Natural killer cell (primary cell): Measurements from ENCODE around the gene PLAAT2. TPM values are rescaled to one million over a fixed set of nuclear protein-coding genes. Genes with fewer than 3 reads are reported as not detected.

ENCODE experiments used
- ATAC-seq, 3 donors: fragments of 150-1000 bp in 2 of 3; fragments of 200-7000 bp in 1 of 3; cut with Tn5 transposase; 1 replicate in 1 of 3; 2 replicates in 2 of 3; pipeline ENCODE4 v1.10.0; 2021; ENCODE audit warnings: mild to moderate bottlenecking in 2 of 3, moderate library complexity in 2 of 3
- DNase-seq, 2 donors: peaks; one replicate each; pipeline versions ENCODE4 v3.0.0 to v3.0.0-alpha.2; 2013 to 2021; ENCODE audit warnings: mixed read lengths in 1 of 2
- H3K27ac ChIP-seq: one replicate; pipeline ENCODE4 v1.5.1; 2013; ENCODE audit warnings: mild to moderate bottlenecking, low read length
- H3K27me3 ChIP-seq: one replicate; pipeline ENCODE4 v1.6.1; 2013; ENCODE audit warnings: low read length; ENCODE audit not compliant: control insufficient read depth, insufficient read depth
- H3K36me3 ChIP-seq: one replicate; pipeline ENCODE4 v1.6.1; 2013; ENCODE audit warnings: low read length; ENCODE audit not compliant: control insufficient read depth, insufficient read depth
- H3K4me1 ChIP-seq: one replicate; pipeline ENCODE4 v1.6.1; 2013; ENCODE audit warnings: low read length; ENCODE audit not compliant: control insufficient read depth, insufficient read depth
- H3K4me3 ChIP-seq: one replicate; pipeline ENCODE4 v1.5.1; 2013; ENCODE audit warnings: low read length
- H3K9me3 ChIP-seq: one replicate; pipeline ENCODE4 v1.6.1; 2013; ENCODE audit warnings: low read length; ENCODE audit not compliant: control insufficient read depth, insufficient read depth
- H3K27ac Mint-ChIP-seq, 2 donors: one replicate each; pipeline ENCODE4 v1.8.0; 2022; ENCODE audit warnings: mild to moderate bottlenecking in 2 of 2, mixed read lengths in 2 of 2, moderate library complexity in 1 of 2
- H3K27me3 Mint-ChIP-seq, 2 donors: one replicate each; pipeline ENCODE4 v1.8.0; 2022; ENCODE audit warnings: low read depth in 2 of 2, mixed read lengths in 2 of 2
- H3K36me3 Mint-ChIP-seq: one replicate; pipeline ENCODE4 v1.8.0; 2022; ENCODE audit warnings: mixed read lengths
- H3K4me1 Mint-ChIP-seq, 2 donors: one replicate each; pipeline ENCODE4 v1.8.0; 2022; ENCODE audit warnings: mixed read lengths in 2 of 2
- H3K4me3 Mint-ChIP-seq: one replicate; pipeline ENCODE4 v1.8.0; 2022; ENCODE audit warnings: mild to moderate bottlenecking, moderate library complexity, mixed read lengths
- H3K9me3 Mint-ChIP-seq, 2 donors: one replicate each; pipeline ENCODE4 v1.8.0; 2022; ENCODE audit warnings: mixed read lengths in 2 of 2
- WGBS: methylation state at CpG from one replicate; pipeline ENCODE4 v1.1.7; 2013; ENCODE audit warnings: missing lambda C conversion rate; ENCODE audit not compliant: insufficient coverage; 5-methylcytosine and 5-hydroxymethylcytosine counted together
- intact Hi-C: fragments of 100-400 bp; cut with micrococcal nuclease; formaldehyde crosslinking; loops from one replicate; pipeline ENCODE4 v1.14.2; 2022
- total RNA-seq, 4 donors: library from RNA; stranded (reverse); fragments of 120-200 nt in 1 of 4; gene quantifications; one replicate each; pipeline versions ENCODE4 v1.2.3 to v1.2.4, GENCODE V29; 2013 to 2022
- TF ChIP-seq, protein P1 (sequence below): fragments of 200-600 bp; IDR thresholded peaks from one replicate; pipeline ENCODE4 v1.8.0; 2022; ENCODE audit warnings: antibody characterized with exemption

PLAAT2 gene
- total RNA-seq, 3 donors from 2014 or later (not counting 1 experiment from before 2014, with no cell fraction given): 1.6 to 5.6 (median 4.6) TPM

DNA sequence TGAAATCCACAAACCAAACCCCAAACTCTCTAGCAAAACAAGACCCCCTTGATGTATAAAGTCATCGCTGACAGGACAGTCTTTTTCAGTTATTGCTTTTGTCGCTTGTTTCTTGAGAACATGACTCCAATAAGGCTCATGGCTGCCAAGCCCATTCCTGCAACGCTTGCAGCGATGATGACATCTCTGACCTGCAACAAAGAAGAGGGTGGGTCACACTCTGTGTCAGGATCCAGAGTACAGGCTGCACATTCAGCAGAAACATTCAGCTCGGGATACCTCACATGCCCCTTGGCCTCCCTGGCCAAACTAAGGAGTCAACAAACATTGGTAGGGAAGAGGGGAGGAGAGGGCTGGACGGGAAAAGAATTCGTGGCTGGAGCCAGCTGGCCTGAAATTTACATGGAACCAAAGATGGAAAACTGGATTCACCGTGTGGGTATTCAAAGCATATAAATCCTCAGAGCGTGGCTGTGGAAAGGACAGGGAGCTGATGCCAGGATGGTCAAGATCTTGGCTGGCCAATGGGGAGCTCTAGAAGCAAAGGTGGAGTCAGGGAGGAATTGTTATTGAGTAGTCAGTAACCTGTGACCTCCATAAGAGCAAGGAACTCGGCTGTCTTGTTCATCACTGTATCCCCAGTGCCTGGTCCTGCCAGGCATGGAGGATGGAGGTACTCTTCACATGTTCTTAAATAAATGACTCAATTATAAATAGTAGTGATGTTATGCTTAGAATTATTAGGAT lies 11.8 kb upstream of the PLAAT2 start:
- Mint-ChIP-seq H3K27ac (peak overlapping the region; percentile 91 to 93), H3K9me3 (no peaks in the 10 kb centered on the region), H3K4me1 (peaks cover 46 to 48% of the 10 kb centered on the region in 2 donors), H3K36me3 (no peaks in the 10 kb centered on the region), H3K27me3 (no peaks in the 10 kb centered on the region), H3K4me3 (peak overlapping the region; percentile 85)
- TF ChIP-seq, protein P1, sequence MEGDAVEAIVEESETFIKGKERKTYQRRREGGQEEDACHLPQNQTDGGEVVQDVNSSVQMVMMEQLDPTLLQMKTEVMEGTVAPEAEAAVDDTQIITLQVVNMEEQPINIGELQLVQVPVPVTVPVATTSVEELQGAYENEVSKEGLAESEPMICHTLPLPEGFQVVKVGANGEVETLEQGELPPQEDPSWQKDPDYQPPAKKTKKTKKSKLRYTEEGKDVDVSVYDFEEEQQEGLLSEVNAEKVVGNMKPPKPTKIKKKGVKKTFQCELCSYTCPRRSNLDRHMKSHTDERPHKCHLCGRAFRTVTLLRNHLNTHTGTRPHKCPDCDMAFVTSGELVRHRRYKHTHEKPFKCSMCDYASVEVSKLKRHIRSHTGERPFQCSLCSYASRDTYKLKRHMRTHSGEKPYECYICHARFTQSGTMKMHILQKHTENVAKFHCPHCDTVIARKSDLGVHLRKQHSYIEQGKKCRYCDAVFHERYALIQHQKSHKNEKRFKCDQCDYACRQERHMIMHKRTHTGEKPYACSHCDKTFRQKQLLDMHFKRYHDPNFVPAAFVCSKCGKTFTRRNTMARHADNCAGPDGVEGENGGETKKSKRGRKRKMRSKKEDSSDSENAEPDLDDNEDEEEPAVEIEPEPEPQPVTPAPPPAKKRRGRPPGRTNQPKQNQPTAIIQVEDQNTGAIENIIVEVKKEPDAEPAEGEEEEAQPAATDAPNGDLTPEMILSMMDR: no peak
- 95% methylated on average over 10 of the region's 10 CpGs for WGBS
- peaks cover 18% of the 10 kb centered on the region for H3K4me1 ChIP-seq
- ATAC-seq (peak in 2 of 3 donors; percentile 7 to 12), DNase-seq (no peak)
- no peaks in the 10 kb centered on the region for H3K27me3 ChIP-seq
- intact Hi-C loops: loop anchor here (1.0 to 5.0 kb wide), 2 partner anchors 7 to 37 kb away; partner anchors contain the start of gene PLAAT3
- peak overlapping the region; percentile 86 for H3K27ac ChIP-seq
- H3K4me3 ChIP-seq: peak overlapping the region; percentile 12
- peaks cover 2% of the 10 kb centered on the region for H3K9me3 ChIP-seq
- H3K36me3 ChIP-seq: peaks cover 2% of the 10 kb centered on the region

DNA sequence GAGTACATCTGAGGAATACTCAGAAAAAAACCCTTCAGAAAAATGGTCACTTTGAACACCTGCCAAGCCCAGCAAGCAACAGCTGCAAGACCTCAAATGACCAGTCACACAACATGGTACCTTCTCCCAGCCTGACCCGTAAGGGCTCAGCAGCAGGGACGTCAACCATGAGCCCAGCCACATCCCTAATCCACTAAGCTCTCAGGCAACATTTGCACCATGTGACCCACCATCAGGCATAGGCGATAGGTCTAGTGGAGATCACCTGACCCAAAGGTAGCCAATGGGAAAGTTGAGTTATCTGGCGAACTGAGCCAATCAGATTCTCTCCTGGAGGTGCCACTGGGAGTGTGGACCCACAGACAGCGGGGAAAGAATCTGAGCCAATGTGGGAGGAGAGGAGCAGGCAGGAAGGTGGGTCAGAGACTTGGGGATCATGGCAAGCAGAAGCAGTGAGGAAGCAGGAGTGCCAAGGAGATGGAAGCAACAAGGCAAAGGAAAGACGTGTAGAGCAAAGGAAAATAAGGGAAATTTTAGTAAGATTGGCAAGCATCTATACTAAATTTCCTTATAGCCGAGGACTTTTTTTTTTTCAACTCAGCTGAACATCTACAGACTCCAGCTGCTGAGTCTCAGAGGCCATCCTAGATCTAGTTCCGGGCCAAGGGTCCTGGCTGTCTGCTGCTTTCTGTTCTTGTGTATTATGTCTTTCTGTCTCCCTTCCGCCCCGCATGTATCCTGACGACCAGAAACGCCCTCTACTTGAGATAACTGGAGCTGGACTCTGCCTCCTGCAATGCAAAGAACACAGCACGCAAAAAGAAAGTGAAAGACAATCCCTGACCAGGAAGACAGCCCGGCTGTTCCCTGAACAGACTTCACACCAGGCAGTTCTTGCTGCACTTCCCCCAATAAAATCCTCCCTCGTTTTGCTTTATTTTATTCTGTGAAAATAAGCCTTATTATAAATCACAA lies 11.0 kb upstream of the PLAAT2 start:
- H3K4me3 ChIP-seq: peak overlapping the region; percentile 12
- peaks cover 48 to 50% of the 10 kb centered on the region in 2 donors for H3K4me1 Mint-ChIP-seq
- peak overlapping the region; percentile 85 for H3K4me3 Mint-ChIP-seq
- peak overlapping the region; percentile 86 for H3K27ac ChIP-seq
- ATAC-seq (peak; percentile 89 to 90 (median 89)), DNase-seq (peak in 1 of 2 donors; percentile 76)
- TF ChIP-seq, protein P1: no peak
- no peaks in the 10 kb centered on the region for H3K36me3 ChIP-seq
- H3K27me3 Mint-ChIP-seq: no peaks in the 10 kb centered on the region
- no peaks in the 10 kb centered on the region for H3K9me3 Mint-ChIP-seq
- 36% methylated on average over 15 of the region's 15 CpGs for WGBS
- no peaks in the 10 kb centered on the region for H3K9me3 ChIP-seq
- H3K4me1 ChIP-seq: peaks cover 18% of the 10 kb centered on the region
- H3K27ac Mint-ChIP-seq: peak overlapping the region; percentile 91 to 93
- H3K36me3 Mint-ChIP-seq: no peaks in the 10 kb centered on the region
- H3K27me3 ChIP-seq: no peaks in the 10 kb centered on the region
- intact Hi-C loops: loop anchor here (1.0 to 5.0 kb wide), 2 partner anchors 8 to 38 kb away; partner anchors contain the start of gene PLAAT3

DNA sequence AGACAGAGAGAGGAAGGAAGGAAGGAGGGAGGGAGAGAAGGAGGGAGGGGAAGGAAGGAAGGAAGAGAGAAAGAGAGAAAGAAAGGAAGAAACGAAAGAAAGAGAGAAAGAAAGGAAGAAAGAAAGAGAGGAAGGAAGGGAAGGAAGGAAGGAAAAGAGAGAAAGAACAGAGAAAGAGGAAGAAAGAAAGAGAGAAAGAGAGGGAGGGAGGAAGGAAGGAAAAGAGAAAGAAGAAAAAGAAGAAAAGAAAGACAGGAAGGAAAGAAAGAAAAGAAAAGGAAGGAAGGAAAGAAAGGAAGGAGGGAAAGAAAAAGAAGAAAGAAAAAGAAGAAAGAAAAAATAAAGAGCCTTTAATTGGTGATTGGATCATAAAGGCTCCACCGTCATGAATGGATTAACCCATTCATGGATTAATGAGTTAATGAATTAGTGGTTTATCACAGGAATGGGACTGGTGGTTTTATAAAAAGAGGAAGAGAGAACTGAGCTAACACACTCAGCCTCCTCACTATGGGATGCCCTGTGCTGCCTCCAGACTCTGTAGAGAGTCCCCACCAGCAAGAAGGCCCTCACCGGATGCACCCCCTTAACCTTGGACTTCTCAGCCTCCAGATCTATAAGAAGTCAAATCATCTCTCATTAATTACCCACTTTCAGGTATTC lies 9.0 kb upstream of the PLAAT2 start:
- intact Hi-C loops: loop anchor here (5.0 kb wide), 1 partner anchor 40 kb away; the partner anchor contains the start of gene PLAAT3
- Histone ChIP-seq H3K27ac (no peak overlapping the region), H3K4me1 (peaks cover 21% of the 10 kb centered on the region), H3K36me3 (no peaks in the 10 kb centered on the region), H3K27me3 (no peaks in the 10 kb centered on the region), H3K9me3 (no peaks in the 10 kb centered on the region), H3K4me3 (no peak overlapping the region)
- H3K36me3 Mint-ChIP-seq: no peaks in the 10 kb centered on the region
- DNase-seq: no peak
- H3K9me3 Mint-ChIP-seq: no peaks in the 10 kb centered on the region
- TF ChIP-seq, protein P1: peak; percentile 21
- WGBS: 49% methylated on average over 3 of the region's 3 CpGs
- no peaks in the 10 kb centered on the region for H3K27me3 Mint-ChIP-seq
- H3K27ac Mint-ChIP-seq: peak overlapping the region; percentile 41 to 91
- no peak overlapping the region for H3K4me3 Mint-ChIP-seq
- H3K4me1 Mint-ChIP-seq: peaks cover 53 to 54% of the 10 kb centered on the region in 2 donors
- no peak for ATAC-seq
